Gastrocnemius medialis (tissue), 4 donors: ENCODE results near the gene ETHE1. TPM values are rescaled to one million over a fixed set of nuclear protein-coding genes. Genes with fewer than 3 reads are reported as not detected.

Source experiments
- ATAC-seq, 2 donors: fragments of 150-250 bp; one replicate each; pipeline ENCODE4 v1.9.1; 2016
- DNase-seq, 2 donors: peaks; one replicate each; pipeline ENCODE4 v3.0.0-alpha.2; 2019
- H3K27ac ChIP-seq, 4 donors: fragments of 200-600 bp; sonication (generic); 1 replicate in 1 of 4; 2 replicates in 3 of 4; pipeline ENCODE4 v1.5.1; 2016 to 2018; ENCODE audit warnings: mild to moderate bottlenecking in 2 of 4, moderate library complexity in 1 of 4
- H3K27me3 ChIP-seq, 3 donors: fragments of 200-600 bp; sonication (generic) in 2 of 3; 1 replicate in 1 of 3; 2 replicates in 2 of 3; pipeline versions ENCODE4 v1.5.1 to v1.6.0; 2016 to 2019; ENCODE audit warnings: mild to moderate bottlenecking in 1 of 3, moderate library complexity in 1 of 3
- H3K36me3 ChIP-seq, 2 donors: fragments of 200-600 bp; sonication (generic) in 1 of 2; one replicate each; pipeline ENCODE4 v1.5.1; 2017 to 2018
- H3K4me1 ChIP-seq, 2 donors: fragments of 200-600 bp; sonication (generic) in 1 of 2; one replicate each; pipeline ENCODE4 v1.5.1; 2016 to 2017; ENCODE audit warnings: mild to moderate bottlenecking in 2 of 2
- H3K4me3 ChIP-seq, 4 donors: fragments of 200-600 bp; sonication (generic) in 3 of 4; 1 replicate in 1 of 4; 2 replicates in 3 of 4; pipeline ENCODE4 v1.5.1; 2016 to 2019; ENCODE audit warnings: mild to moderate bottlenecking in 2 of 4
- H3K9me3 ChIP-seq, 3 donors: fragments of 200-600 bp; sonication (generic) in 2 of 3; 1 replicate in 1 of 3; 2 replicates in 2 of 3; pipeline ENCODE4 v1.5.1; 2016 to 2019
- CTCF ChIP-seq, 5 experiments: fragments of 450-650 bp in 3 of 5; fragments of 200-600 bp in 2 of 5; sonication (generic) in 2 of 5; IDR thresholded peaks in 4 of 5; conservative IDR thresholded peaks in 1 of 5; 1 replicate in 4 of 5; 2 replicates in 1 of 5; pipeline ENCODE4 v1.5.1; 2016 to 2019; ENCODE audit warnings: antibody characterized with exemption in 5 of 5, mild to moderate bottlenecking in 3 of 5, moderate library complexity in 3 of 5
- POLR2A ChIP-seq, 2 donors: fragments of 450-650 bp; IDR thresholded peaks; one replicate each; pipeline ENCODE4 v1.6.1; 2017; ENCODE audit warnings: antibody characterized with exemption in 2 of 2, mild to moderate bottlenecking in 2 of 2, moderate library complexity in 2 of 2
- in situ Hi-C, 4 donors: fragments of 200-750 bp; cut with MboI; loops; one replicate each; pipeline versions ENCODE4 v1.15.0 to v1.8.0; 2017; ENCODE audit warnings: low sequenced_read_pairs in 4 of 4
- intact Hi-C: fragments of 100-400 bp; cut with DNase I; formaldehyde crosslinking; loops from one replicate; pipeline ENCODE4 v1.15.1; 2023; ENCODE audit warnings: low total_unique reads
- total RNA-seq, 4 donors: library from RNA; depleted of rRNA; stranded (reverse); fragments of >200 nt; gene quantifications; one replicate each; pipeline versions ENCODE4 v1.1.0 to v1.2.3, GENCODE V29; 2016

ETHE1 gene
- total RNA-seq, 4 donors from 2014 or later = 18.6 to 34.8 (median 29.2) TPM

DNA sequence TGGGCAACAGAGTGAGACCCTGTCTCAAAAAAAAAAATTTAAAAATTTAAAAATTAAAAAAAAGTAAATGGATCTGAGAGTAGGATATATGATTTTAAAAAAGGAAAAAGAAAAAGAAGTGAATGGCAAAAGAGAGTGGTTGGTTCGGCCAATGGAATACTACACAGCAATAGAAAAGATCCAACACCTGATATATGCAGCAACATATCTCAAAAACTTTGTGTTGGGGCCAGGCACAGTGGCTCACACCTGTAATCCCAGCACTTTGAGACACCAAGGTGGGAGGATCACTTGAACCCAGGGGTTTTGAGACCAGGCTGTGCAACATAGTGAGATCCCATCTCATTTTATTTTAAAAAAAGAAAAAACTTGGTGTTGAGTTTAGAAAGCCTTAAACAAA, 60.2 kb downstream of the ETHE1 start:
- intact Hi-C loops = no loop called here
- DNase-seq (no peak), ATAC-seq (no peak)
- Histone ChIP-seq H3K27ac (no peak overlapping the region), H3K4me3 (no peak overlapping the region), H3K36me3 (no peaks in the 10 kb centered on the region), H3K4me1 (no peaks in the 10 kb centered on the region), H3K9me3 (no peaks in the 10 kb centered on the region), H3K27me3 (peaks cover 12 to 35% (median 18%) of the 10 kb centered on the region in 3 donors)
- in situ Hi-C loops = no loop called here
- no peak for TF ChIP-seq CTCF (IDR thresholded peaks at IDR 0.05 in 4 of 5, conservative IDR thresholded peaks at IDR 0.05 in 1 of 5)

GRCh38 chr19:43465468-43466120, 61.4 kb downstream of the ETHE1 start, which contains the start of gene LYPD3:
Gene LYPD3 (minus strand): TSS chr19:43465608. CDS start chr19:43465571, 37 bp downstream.
- H3K27ac ChIP-seq = peak within 1 kb of the TSS in 1 of 4 donors; percentile 71
- in situ Hi-C loops = no loop called here
- peak within 1 kb of the TSS in 3 of 4 donors; percentile 64 to 94 (median 69) for H3K4me3 ChIP-seq
- peaks cover 12 to 35% (median 18%) of the 10 kb centered on the region in 3 donors for H3K27me3 ChIP-seq
- H3K9me3 ChIP-seq = no peaks in the 10 kb centered on the region
- no peak for ATAC-seq
- H3K4me1 ChIP-seq = no peaks in the 10 kb centered on the region
- intact Hi-C loops = no loop called here
- DNase-seq = no peak
- TF ChIP-seq POLR2A (IDR thresholded peaks at IDR 0.05) = no peak
- no peak for TF ChIP-seq CTCF (IDR thresholded peaks at IDR 0.05 in 4 of 5, conservative IDR thresholded peaks at IDR 0.05 in 1 of 5)
- no peaks in the 10 kb centered on the region for H3K36me3 ChIP-seq

DNA sequence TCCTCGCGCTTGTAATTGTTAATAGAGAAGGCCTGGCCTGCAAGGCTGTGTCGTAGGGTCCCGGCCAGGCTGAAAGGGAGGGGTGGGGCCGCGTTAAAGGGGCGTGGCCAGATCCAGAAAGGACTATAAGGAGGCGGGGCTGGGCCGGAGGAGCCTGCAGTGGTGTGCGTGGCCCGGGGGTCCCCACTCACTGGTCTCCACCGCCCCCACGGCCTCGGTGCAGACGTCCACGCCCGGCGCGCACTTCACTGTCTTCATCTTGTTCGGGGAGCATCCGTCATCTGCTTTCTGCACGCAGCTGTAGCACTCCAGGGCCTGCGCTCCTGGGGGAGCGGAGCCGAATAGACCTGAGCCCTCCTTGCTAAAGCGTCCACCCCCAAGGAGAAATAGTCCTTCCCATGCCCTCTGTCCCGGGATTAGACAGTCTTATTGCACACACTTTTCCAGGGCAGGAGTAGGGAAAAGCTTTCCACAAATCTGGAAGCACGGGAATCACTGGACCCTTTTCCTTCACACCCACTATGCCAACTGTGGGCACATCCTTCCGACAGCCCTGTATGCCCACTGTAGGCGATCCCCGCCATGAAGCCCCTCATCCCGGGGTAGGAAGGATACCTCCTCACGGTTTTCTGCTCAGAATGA, 62.7 kb downstream of the ETHE1 start:
- no peaks in the 10 kb centered on the region for H3K9me3 ChIP-seq
- peak overlapping the region; percentile 67 to 80 (median 70) for H3K27ac ChIP-seq
- H3K4me1 ChIP-seq = no peaks in the 10 kb centered on the region
- intact Hi-C loops (no loop called here), in situ Hi-C loops (no loop called here)
- peak overlapping the region; percentile 64 to 94 (median 68) for H3K4me3 ChIP-seq
- H3K27me3 ChIP-seq = peaks cover 12 to 35% (median 18%) of the 10 kb centered on the region in 3 donors
- TF ChIP-seq CTCF (IDR thresholded peaks at IDR 0.05 in 4 of 5, conservative IDR thresholded peaks at IDR 0.05 in 1 of 5) (no peak), POLR2A (IDR thresholded peaks at IDR 0.05) (peak in 1 of 2 donors; percentile 3)
- peak; percentile 57 to 69 for ATAC-seq
- DNase-seq = peak in 1 of 2 donors; percentile 22
- H3K36me3 ChIP-seq = no peaks in the 10 kb centered on the region

- Histone ChIP-seq H3K9me3 (no peaks in the 10 kb centered on the region), H3K4me1 (no peaks in the 10 kb centered on the region), H3K27me3 (peaks cover 12 to 35% (median 18%) of the 10 kb centered on the region in 3 donors), H3K27ac (peak overlapping the region; percentile 67 to 80 (median 70)), H3K36me3 (no peaks in the 10 kb centered on the region), H3K4me3 (peak overlapping the region; percentile 64 to 94 (median 68))
- DNase-seq (peak; percentile 85 to 90), ATAC-seq (peak; percentile 91 to 95)
- intact Hi-C loops (loop anchor here (1.0 kb wide), 2 partner anchors 12 to 41 kb away; partner anchors contain the start of gene PHLDB3), in situ Hi-C loops (no loop called here)
- peak in 1 of 2 donors; percentile 36 for TF ChIP-seq POLR2A (IDR thresholded peaks at IDR 0.05)
- no peak for TF ChIP-seq CTCF (IDR thresholded peaks at IDR 0.05 in 4 of 5, conservative IDR thresholded peaks at IDR 0.05 in 1 of 5)
Observed at GRCh38 chr19:43463381-43464133, 63.4 kb downstream of the ETHE1 start.
